HT1080 (cell line): Measurements from ENCODE around the gene DHRS7B. TPM values are rescaled to one million over a fixed set of nuclear protein-coding genes. Genes with fewer than 3 reads are reported as not detected.

Experiments used
- DNase-seq: peaks from one replicate; pipeline ENCODE4 v3.0.0-alpha.2; 2015; ENCODE audit warnings: low read depth
- total RNA-seq: library from RNA; depleted of rRNA; stranded (reverse); fragments of >200 nt; shearing (Covaris generic); gene quantifications from 2 replicates; pipeline ENCODE4 v1.2.3, GENCODE V29; 2014

Gene DHRS7B
- total RNA-seq, 1 experiment from 2014 or later = 11.2 TPM

DNA sequence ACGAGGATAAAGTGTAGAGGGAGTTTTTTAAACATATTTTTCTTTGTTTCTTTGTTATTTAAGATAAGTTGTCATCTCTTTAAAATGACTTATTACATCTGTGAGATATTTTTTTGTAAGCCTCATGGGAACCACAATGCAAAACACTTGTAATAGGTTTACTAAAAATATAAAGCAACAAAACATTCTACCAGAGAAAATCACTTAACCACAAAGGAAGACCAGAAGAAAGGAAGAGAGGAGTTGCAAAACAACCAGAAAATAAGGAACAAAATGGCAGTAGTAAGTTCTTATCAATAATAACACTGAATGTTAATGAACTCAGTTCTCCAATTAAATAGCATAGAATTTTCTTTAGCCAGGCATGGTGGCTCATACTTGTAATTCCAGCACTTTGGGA lies 22.9 kb downstream of the DHRS7B start:
- DNase-seq = no peak

DNA sequence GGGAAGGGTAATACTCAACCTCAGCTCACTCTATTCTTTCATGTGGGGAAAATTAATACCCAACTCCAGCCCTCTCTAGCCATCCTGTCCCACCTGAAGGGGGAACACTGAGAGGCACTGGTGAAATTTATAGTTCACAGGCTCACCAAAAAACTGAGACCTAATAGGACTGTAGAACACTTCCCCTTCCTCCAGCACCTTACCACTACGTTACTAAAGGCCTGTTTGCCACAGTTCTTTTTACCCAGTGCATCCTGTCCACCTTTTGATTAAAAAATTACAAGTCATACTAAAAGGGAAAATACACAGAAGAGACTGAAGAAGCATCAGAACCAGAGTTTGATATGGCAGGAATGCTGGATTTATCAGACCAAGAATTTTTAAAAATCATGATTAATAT lies 26.0 kb downstream of the DHRS7B start:
- no peak for DNase-seq

DNA sequence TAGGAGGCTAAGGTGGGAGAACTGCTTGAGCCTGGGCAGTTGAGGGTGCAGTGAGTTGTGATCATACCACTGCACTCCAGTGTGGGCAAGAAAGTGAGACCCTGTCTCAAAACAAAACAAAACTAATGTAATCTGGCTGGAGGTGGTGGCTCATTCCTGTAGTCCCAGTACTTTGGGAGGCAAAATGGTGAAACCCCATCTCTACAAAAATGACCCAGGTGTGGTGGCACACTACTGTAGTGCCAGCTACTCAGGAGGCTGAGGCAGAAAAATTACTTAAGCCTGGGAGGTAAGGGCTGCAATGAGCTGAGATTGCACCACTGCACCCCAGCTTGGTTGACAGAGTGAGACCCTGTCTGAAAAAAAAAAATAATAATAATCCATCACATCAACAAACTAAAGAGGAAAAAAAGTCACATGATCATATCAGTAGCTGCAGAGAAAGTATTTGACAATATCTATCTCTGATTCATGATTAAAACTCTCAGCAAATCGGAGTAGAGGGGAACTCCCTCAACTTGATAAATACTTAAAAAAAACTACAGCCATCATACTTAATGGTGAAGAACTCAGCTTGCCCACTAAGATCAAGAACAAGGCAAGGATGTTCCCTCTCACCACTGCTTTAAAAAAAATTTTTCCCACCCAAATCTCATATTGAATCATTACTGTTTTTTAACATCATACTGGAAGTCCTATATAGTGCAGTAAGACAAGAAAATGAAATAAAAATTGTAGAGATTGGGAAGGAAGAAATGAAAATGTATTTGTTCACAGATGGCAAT lies 31.0 kb downstream of the DHRS7B start:
- DNase-seq = no peak

DNA sequence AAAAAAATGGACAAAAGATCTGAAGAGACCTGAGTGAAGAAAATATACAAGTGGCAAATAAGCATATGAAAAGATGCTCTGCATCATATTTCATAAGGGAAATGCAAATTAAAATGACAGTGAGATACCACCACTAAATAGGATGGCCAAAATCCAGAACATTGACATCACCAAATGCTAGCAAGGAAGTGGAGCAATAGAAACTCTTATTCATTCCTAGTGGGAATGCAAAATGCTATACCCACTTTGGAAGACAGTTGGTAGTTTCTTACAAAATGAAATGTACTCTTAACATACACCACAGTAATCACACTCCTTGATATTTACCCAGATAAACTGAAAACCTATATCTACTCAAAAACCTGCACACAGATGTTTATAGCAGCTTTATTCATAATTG lies 33.6 kb downstream of the DHRS7B start:
- no peak for DNase-seq

DNA sequence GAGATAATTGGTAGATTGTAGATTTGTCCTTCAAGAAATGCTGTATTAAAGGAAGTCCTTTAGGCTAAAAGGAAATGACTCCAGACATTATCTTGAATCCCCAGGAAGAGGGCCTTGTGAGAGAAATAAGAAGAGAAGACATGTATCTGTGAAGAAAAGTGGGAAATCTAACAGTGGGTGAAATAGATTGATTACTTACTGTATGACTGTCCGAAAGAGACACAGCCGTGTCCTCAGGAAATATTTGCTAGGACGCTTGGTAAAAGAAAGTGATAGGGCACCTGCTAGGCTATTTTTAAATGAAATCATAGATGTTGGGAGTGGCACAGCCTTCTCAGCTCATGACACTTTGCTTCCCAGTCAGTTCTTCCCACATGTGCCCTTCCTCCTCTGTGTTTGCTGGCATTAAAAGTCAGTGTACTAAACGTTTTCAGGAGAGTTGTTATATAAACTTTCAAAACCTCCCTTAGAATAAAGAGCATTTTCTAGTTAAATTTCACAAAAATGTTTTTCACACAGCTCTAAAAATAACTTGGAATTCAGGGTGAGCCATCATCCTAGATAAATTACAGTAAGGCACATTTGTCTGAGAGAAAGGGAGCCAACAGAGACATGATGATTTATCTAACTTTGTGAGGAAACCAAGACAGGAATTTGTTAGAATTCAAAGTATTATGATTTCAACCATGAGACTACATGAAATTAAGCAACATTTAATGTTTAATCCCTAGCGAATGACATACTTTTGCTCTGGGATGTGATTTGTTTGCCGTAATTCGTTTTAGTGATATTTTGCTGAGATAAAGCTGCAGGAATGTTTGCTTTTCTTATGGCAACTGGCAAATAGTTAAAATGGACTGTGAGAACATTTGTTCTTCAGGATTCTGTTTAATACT lies 35.0 kb downstream of the DHRS7B start:
- no peak for DNase-seq

DNA sequence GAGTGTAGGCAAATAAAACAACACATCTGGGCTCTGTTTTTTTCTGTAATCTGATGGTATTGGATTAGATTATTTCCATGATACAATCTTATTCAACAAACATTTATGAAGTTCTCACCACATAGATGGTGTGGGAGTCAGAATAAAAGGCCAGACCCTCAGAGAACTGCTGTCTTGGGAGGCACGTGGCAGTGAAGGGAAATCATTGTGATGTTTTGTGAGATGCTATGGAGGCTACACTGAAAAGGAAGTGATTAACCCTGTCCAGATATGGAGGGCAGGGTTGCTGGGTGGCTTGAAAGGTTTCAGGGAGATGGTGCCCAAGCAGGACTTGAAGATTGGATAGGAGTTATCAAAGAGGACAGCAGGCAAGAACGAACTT lies 35.6 kb downstream of the DHRS7B start:
- no peak for DNase-seq

DNA sequence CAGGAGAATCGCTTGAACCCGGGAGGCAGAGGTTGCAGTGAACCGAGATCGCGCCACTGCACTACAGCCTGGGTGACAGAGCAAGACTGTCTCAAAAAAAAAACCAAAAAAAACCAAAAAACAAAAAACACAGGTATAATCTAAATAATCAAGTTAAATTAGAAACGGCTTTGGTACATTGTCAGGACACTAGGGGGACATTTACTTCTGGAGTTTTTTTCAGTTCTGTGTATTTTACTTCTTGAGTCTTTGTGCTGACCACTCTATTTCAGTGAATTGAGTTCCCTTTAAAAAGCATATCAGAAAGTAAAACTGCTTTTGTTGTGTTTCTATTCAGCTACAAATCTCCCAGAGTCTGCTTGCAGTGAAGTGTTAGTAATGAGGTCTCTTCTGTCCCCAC lies 36.3 kb downstream of the DHRS7B start:
- DNase-seq = no peak

DNA sequence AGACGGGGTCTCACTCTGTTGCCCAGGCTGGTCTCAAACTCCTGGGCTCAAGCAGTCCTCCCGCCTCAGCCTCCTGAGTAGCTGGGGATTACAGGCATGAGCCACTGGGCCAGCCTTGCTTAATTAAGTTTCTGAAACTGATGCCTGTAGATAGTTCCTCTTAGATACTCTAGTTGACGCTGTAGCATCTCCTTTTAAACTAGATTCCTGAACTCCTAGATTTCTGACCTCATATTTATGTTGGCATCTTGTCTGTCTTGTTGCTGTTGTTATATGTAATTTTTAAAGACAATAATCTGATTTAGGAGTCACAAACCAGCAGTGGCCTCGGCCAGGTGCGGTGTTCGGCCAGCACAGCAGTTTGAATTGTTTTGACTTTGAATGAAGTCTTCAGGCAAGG lies 37.5 kb downstream of the DHRS7B start:
- no peak for DNase-seq

DNA sequence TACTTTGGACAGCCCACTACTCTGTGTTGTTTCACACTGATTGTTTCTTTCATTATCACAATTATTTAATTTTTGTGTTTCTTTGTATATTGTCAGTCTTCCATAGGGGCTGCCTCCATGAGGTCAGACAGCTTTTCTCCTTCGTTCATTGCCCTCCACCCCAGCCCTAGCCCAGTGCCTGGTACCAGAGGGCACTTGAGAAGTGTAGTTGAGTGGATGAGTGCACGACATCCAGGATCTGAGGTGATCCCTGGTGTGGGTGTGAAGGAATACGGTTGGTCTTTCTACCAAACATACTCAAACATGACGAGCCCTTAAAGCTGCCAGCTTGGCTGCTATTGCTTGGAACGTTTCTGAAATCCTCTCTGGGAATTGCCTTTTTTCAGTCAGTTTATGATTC lies 37.9 kb downstream of the DHRS7B start:
- no peak for DNase-seq

DNA sequence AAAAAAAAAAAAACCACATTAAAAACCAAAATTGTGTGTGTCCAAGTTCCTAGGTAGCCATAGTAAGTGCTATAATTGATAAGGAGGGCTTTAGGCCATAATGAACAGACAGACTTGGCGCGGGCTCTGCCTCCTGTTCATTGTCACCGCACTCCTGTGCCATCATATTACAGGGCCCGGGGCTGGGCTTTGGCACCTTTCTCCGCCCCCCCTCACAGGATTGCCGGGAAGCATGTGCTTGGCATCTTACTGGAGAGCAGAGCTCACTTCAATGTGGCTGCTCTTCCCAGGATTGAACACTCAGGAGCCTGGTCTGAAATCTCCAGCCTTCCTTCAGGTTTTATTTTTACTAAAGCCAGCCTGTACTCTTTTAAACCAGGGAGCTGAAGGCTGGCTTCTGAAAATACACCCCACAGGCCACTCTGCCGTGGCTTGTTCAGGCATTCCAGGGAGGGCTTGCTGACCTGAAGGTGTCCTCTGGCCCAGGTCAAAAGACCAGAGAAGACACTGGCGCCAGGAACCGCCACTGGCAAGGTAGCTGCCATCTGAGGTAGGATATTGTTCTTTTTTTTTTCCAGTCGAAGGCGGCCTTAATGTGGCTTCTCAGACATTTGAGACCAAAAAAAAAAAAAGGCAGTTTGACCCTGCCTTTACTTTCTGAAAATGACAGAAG lies 39.3 kb downstream of the DHRS7B start:
- no peak for DNase-seq

DNA sequence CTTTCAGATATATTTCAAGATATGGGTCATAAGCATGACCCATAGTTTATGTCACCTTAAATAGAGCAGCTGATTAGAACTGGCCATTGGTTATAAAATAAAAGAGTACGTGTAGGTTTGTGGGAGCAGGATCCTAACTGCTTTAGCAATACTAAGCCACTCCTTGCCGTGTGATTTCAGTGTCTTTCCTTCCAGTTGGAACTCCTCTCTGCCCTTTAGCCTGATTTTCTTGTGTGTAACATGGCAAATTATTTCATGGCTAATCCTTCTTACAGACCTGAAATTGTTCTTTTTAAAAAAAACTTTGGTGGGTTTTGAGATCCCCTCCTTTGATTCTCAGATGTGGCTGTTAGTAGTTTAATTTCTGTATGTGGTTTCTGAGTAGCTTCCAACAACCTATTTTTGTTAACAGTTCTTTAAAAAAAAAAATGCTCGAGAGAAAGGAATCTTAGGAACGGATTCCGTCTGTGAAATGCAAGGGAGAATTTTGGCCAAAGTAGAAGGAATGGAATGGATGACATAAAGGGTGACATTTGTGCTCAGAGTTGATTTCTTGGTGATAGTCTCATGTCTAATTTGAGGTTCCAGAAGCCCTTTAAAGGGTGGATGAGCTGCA lies 39.9 kb downstream of the DHRS7B start:
- DNase-seq = no peak

DNA sequence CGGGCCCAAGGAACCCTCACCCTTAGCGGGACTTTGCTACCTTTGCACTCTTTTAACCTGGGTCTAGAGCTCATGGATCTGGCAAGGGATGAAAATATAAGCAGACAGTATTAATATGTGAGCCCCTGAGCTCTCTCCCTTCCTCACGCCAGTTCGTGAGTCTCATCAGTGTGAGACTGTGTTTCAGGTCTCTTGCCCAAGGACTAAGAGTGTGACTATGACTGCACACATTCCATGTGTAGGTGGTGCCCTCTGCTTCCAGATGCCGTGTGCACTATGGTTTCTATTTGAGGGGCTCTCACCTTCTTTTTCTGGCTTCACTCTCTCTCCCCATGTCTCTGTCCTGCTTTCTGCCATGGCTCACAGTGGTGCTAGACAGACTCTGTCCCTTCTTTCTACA lies 40.5 kb downstream of the DHRS7B start:
- DNase-seq = no peak

DNA sequence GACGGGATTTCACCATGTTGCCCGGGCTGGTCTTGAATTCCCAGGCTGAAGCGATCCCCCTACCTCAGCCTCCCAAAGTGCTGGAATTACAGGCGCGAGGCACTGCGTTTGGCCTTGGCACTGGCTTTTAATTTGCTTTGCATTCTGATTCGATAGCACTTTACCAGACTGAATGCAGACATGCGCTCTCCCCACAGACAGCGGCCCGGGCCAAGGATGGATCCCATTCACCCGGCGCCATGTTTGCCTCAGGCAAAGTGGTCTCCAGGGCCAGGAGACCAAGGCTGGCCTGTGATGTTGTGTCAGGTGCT lies 41.7 kb downstream of the DHRS7B start:
- DNase-seq = no peak

DNA sequence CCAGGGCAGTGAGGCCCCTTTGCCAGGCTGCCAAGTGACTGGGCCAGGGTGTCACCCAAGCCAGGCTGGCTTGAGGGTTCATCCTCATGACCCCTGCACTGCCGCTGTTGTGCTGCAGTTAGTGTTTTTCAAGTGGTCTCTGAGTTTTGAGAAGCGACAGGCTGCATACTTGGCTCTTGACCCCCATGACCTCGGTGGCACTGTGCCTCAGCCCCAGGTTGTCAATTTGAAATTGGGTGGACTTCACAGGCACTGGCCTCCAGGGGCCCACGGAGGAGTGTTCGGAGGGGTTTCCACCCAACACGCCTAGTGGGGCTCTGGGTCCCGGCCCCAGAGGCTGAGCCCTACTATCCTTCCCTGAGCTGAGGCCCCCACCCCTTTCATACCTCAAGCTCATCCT lies 42.7 kb downstream of the DHRS7B start:
- DNase-seq = no peak

DNA sequence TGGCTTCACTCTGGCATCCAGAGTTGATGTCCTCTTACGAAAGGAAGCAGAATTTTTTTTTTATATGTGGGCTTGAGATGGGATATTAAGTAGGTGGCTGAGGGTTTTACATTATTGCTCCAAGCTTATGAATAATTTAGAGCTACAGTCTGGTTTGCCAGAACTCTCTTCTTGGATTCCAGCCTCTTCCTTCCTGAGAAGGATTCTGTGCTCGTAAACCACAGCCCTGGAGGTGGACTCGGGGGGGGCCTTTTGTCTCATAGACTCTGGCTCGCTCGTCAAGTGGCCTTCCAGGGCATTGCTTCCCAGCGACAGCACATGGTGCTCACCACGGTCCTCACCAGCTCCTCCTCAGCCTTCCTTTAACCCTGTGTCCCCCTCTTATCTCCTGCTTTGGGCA lies 44.0 kb downstream of the DHRS7B start:
- no peak for DNase-seq

DNA sequence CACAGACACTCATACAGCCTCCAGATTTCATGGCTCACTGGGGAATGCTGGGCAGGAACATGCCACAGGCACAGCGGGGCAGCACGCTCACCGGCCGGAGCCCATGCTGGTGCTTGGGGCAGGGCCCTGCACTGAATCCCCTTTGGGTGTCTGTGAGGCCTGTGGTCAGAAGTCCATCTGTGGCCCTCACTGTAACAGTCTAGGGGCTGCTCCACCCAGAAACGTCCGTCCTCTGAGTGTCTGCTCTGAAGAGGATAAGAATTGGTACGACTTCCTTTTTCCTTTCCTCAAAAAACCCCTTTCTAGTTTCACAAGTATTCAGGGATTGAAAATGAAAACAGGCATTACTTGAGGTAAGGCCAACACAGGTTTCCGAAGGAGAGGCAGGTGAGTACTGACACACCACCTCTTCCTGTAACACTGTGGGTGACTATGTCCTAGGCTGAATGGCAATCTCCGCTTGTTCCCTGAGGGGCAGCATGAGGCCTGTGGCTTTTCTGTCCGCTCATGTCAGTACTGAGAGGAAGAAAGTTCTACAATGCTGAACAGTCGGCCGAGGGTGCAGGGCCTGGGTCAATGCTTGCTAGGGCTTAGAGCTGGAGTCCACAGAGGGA lies 44.7 kb downstream of the DHRS7B start:
- no peak for DNase-seq

DNA sequence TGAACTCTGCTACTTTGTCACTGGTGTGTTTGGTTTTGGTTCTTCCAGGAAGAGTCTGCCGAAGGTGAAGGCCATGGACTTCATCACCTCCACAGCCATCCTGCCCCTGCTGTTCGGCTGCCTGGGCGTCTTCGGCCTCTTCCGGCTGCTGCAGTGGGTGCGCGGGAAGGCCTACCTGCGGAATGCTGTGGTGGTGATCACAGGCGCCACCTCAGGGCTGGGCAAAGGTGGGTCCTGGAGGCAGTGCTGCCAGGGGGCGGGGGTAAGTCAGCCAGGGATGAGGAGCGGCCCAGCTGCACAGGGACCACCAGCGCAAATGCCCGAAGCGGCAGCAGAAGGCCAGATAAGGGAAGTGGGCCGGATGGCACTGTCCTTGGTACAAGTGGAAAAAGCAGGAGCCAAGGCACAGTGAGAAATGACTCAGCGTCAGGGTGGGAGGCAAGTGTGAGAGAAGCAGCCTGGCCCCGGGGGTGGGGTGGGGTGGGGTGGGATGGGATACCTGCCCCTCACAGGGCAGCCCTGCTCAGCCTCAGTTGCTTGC lies 45.3 kb downstream of the DHRS7B start:
- no peak for DNase-seq

DNA sequence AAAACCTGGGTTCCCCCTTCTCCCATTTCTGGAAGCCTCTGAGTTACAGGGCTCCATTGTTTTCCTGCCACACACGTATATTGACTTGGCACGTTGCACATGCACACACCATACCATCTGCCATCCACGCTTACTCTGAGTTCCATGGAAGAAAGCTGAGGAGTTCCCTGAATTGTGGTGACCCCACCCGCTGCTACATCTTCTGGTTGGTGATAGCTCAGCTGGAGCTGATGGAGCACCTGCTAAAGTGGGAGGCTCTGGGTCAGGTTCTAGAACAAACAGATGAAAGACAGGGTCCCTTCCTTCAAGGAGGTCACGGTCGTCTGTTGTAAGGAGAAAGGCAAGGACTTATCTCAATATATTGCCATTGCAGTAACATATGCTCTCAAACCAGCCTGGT lies 46.1 kb downstream of the DHRS7B start:
- DNase-seq = no peak

DNA sequence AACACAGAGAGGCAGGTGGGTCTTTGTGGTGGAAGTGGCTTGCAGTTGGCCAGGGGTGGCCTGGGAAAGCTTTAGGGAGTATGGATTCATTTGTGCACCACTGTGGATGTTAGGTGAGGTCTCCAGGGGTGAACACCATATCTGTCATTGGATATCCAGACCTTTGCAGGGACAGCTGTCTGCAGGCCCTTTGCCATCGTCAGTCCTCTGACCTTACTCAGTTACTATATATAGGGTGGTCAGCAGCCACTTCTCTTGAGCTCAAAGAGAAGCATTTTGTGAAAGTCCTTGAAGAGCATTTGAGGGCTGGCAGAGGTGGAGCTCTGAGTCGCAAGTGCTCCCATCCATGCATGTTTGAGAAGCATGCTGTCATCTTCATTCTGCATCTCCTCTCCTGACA lies 46.8 kb downstream of the DHRS7B start:
- DNase-seq = no peak

DNA sequence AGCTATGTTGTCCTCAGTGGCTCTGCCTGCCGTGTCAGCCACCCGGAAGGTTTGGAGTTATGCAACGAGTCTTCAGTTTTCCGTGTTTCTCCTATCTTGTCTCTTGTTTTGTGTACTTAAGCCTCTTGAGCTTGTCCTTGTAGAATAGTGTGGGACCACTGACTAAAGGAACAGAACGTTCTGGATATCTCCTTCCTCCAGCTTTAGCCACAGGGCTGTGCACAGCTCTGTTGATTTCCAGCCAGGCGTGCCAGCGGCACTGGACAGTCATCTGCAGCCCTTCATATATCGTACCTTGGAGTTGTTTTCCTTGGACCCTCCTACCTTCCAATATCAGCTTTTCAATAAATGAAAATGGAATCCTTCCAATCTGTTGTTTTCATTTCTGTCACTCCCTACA lies 47.4 kb downstream of the DHRS7B start:
- no peak for DNase-seq

DNA sequence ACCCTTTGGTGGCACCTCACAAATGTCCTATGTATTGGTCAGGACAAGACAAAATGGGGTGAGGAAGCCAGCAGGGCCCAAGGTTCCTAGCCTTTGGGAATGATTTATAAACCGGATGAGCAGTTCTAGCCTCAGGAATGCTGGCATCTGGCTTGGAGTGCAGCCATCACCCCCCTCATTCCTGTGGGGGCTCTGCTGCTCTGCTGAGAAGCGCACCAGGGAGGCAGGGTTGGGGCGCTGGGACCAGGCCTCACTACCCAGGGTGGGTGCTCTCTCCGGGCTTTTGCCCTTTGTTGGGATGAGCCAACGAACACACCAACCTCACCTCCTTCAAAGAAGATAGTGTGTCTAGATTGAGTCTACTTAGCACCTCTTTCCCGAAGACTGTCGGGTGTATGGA lies 47.9 kb downstream of the DHRS7B start:
- no peak for DNase-seq
